Choroid plexus epithelial cell (primary cell): ENCODE measurements around the gene AIF1L.

Experiments used
- DNase-seq: peaks from one replicate; pipeline ENCODE4 v3.0.0-alpha.2; 2010; ENCODE audit warnings: low read depth
- H3K4me3 ChIP-seq: 2 replicates; pipeline ENCODE4 v1.5.1; 2011; ENCODE audit warnings: low read depth, mild to moderate bottlenecking, control low read depth, low read length, moderate library complexity
- TF ChIP-seq, protein P1 (sequence below): conservative IDR thresholded peaks from 2 replicates; pipeline ENCODE4 v1.5.1; 2011; ENCODE audit warnings: low read depth, mild to moderate bottlenecking, control low read depth, inconsistent platforms, low read length, moderate library complexity

AIF1L gene

DNA sequence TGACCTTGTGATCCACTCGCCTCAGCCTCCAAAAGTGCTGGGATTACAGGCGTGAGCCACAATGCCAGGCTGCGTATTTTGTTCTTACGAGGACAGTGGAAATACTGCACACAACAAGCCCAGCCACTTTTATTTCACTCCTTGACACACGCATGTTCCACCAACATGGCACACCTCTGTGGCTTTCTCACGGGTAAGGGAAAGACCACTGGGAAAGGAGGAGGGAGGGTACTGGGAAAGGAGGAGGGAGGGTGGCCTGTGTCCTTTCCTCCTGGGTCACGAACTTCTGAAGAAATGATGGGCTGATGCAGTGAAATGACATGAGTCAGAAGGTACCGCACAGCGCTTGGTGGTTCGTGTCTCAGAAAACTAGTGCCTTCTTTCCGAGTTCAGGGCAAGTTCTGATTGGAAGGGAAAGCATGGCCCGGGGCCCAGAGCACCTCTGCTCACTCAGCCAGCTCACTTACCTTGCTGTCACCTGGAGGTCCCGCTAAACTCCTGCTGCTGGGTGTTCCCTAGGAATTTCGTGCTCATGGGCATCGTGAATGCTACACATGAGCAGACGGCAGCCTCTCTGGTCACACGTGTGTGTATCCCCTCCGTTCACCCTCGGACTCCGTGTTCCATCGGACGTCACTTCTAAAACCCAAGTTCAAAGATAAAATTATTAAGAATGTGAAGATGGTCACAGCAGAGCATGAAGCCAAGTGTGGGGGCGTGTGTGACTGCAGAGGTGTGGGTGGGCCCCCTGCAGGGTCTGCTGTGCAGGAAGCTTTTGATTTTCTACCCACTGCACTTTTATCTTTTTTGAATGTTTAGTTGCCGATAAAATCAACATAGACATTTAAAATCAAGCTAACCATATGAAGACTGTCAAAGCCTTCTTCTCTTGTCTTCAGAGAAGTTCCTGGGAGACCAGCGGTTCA lies 44.5 kb upstream of the AIF1L start:
- H3K4me3 ChIP-seq, result no peak overlapping the region
- TF ChIP-seq, protein P1, sequence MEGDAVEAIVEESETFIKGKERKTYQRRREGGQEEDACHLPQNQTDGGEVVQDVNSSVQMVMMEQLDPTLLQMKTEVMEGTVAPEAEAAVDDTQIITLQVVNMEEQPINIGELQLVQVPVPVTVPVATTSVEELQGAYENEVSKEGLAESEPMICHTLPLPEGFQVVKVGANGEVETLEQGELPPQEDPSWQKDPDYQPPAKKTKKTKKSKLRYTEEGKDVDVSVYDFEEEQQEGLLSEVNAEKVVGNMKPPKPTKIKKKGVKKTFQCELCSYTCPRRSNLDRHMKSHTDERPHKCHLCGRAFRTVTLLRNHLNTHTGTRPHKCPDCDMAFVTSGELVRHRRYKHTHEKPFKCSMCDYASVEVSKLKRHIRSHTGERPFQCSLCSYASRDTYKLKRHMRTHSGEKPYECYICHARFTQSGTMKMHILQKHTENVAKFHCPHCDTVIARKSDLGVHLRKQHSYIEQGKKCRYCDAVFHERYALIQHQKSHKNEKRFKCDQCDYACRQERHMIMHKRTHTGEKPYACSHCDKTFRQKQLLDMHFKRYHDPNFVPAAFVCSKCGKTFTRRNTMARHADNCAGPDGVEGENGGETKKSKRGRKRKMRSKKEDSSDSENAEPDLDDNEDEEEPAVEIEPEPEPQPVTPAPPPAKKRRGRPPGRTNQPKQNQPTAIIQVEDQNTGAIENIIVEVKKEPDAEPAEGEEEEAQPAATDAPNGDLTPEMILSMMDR, result no peak
- DNase-seq, result no peak

- H3K4me3 ChIP-seq, result no peak overlapping the region
- no peak for DNase-seq
- TF ChIP-seq, protein P1, result no peak
These were observed 42.4 kb upstream of the AIF1L start for GRCh38 chr9:131053896-131054295.

GRCh38 chr9:131056781-131057506 lies 39.4 kb upstream of the AIF1L start:
- H3K4me3 ChIP-seq, result no peak overlapping the region
- TF ChIP-seq, protein P1, result no peak
- DNase-seq, result no peak

DNA sequence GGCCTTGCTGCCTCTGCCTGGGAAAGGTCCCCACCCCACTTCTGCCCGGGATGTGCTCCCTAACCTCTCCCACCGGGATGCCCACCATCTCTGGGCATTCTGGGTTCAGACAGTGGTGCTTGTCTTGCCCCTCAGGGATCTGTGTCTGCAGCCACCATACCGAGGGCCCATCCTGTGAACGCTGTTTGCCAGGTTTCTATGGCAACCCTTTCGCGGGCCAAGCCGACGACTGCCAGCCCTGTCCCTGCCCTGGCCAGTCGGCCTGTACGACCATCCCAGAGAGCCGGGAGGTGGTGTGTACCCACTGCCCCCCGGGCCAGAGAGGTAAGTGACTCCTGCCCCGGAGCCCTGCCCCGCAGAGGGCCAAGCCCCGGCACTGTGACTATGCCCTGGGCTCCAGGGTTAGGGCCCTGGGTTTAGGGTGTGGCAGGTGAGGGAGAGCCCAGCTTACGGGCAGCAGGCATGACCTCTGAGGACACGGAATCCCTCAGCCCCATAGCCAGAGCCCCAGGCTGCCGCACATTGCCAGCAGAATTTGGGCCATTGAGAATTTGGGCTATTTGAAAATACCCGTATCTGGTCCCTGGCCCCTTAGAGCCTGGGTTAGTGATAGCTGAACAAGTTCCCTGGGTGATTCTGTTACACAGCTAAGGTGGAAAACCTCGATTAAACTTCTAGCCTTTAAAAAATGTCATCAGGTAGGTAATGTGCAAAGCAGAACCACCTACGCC lies 35.3 kb upstream of the AIF1L start:
- TF ChIP-seq, protein P1, result no peak
- no peak for DNase-seq
- no peak overlapping the region for H3K4me3 ChIP-seq

GRCh38 chr9:131062969-131063368 lies 33.4 kb upstream of the AIF1L start:
- H3K4me3 ChIP-seq, result no peak overlapping the region
- DNase-seq, result no peak
- TF ChIP-seq, protein P1, result no peak

- DNase-seq, result no peak
- no peak overlapping the region for H3K4me3 ChIP-seq
- TF ChIP-seq, protein P1, result no peak
These were observed 30.7 kb upstream of the AIF1L start for GRCh38 chr9:131065599-131065998.
